ENCODE measurements around the gene HOTAIR. TPM values are rescaled to one million over a fixed set of nuclear protein-coding genes. Genes with fewer than 3 reads are reported as not detected.

HOTAIR gene
- total RNA-seq, 1 experiment from 2014 or later: not detected

GRCh38 chr12:53977596-53978445, 3.1 kb upstream of the HOTAIR start:
- no peak overlapping the region for H2BK5ac ChIP-seq (ENCODE audit: insufficient read length, low read length)
- H2BK15ac ChIP-seq (ENCODE audit: low read depth, low read length): no peak overlapping the region
- no peak overlapping the region for H3K4me3 Mint-ChIP-seq
- H3K23me2 ChIP-seq (ENCODE audit: insufficient read length, low read depth, low read length, poor library complexity, severe bottlenecking): no peaks in the 10 kb centered on the region
- H3K18ac ChIP-seq (ENCODE audit: insufficient read length, low read depth, low read length): no peak overlapping the region
- H2AFZ ChIP-seq (ENCODE audit: low read length): no peak overlapping the region
- no peak overlapping the region for H2AK5ac ChIP-seq (ENCODE audit: insufficient read length, low read length)
- H3K4ac ChIP-seq (ENCODE audit: low read depth, low read length): no peak overlapping the region
- peaks cover 100% of the 10 kb centered on the region for H3K27me3 Mint-ChIP-seq (ENCODE audit: low read depth)
- DNase-seq: no peak
- H4K91ac ChIP-seq (ENCODE audit: insufficient read length, low read depth, low read length): no peak overlapping the region
- no peak overlapping the region for H2BK12ac ChIP-seq (ENCODE audit: insufficient read length, low read depth, low read length)
- H3K27me3 ChIP-seq (ENCODE audit: insufficient read depth, low read length): peaks cover 97% of the 10 kb centered on the region
- no CpG with 5 or more reads among the region's 11 CpGs for WGBS (ENCODE audit: extremely low coverage, insufficient read length, low lambda C conversion rate)
- no peaks in the 10 kb centered on the region for H3K79me2 ChIP-seq (ENCODE audit: insufficient read depth, low read length)
- H3K4me2 ChIP-seq (ENCODE audit: insufficient read depth, insufficient read length, low read length): no peak overlapping the region
- H3K36me3 Mint-ChIP-seq (ENCODE audit: insufficient read depth in 1 of 3, low read depth in 3 of 3): peaks cover 0 to 8% (median 2%) of the 10 kb centered on the region in 3 experiments; a peak in 3 of 7 replicates
- H3K14ac ChIP-seq (ENCODE audit: insufficient read depth, low read length): no peak overlapping the region
- no peak overlapping the region for H3K23ac ChIP-seq (ENCODE audit: insufficient read length, low read depth, low read length)
- no peak overlapping the region for H3T11ph ChIP-seq (ENCODE audit: low read length)
- H4K8ac ChIP-seq (replicated peaks; ENCODE audit: insufficient read length, low read depth, low read length): no peak overlapping the region
- peaks cover 14 to 24% of the 10 kb centered on the region in 2 experiments for H3K4me1 Mint-ChIP-seq
- no peak for TF ChIP-seq CTCF (conservative IDR thresholded peaks at IDR 0.05)
- H3K27ac ChIP-seq (ENCODE audit: insufficient read length, low read depth, low read length): no peak overlapping the region
- H3K9me3 Mint-ChIP-seq: peaks cover 12 to 15% of the 10 kb centered on the region in 2 experiments; a peak in 4 of 5 replicates
- H3K9ac ChIP-seq (ENCODE audit: extremely low read depth, insufficient read length, low read length): no peak overlapping the region
- H4K20me1 ChIP-seq (ENCODE audit: control insufficient read depth, insufficient read depth, insufficient read length): no peaks in the 10 kb centered on the region
- H4K5ac ChIP-seq (ENCODE audit: insufficient read length, low read depth, low read length): no peak overlapping the region
- no peak overlapping the region for H2BK20ac ChIP-seq (ENCODE audit: low read depth, low read length, poor library complexity, severe bottlenecking)
- H3K4me1 ChIP-seq (ENCODE audit: insufficient read depth, low read length): no peaks in the 10 kb centered on the region
- no peak overlapping the region for H3K56ac ChIP-seq (ENCODE audit: insufficient read length, low read depth, low read length)
- no peaks in the 10 kb centered on the region for H3K9me3 ChIP-seq (ENCODE audit: control insufficient read depth, low read depth, low read length)
- no peaks in the 10 kb centered on the region for H3K79me1 ChIP-seq (ENCODE audit: insufficient read depth, low read depth, low read length, poor library complexity, severe bottlenecking)
- no peak overlapping the region for H3K27ac Mint-ChIP-seq
- no peak overlapping the region for H2BK120ac ChIP-seq (ENCODE audit: low read depth, low read length, poor library complexity, severe bottlenecking)
